Fibroblast of villous mesenchyme (primary cell): ENCODE measurements around the gene SLC25A26. TPM values are rescaled to one million over a fixed set of nuclear protein-coding genes. Genes with fewer than 3 reads are reported as not detected.

Experiments
- DNase-seq: peaks from one replicate; pipeline ENCODE4 v3.0.0-alpha.2; 2010; ENCODE audit warnings: low read depth
- H3K4me3 ChIP-seq: 2 replicates; pipeline ENCODE4 v1.5.1; 2011; ENCODE audit warnings: low read depth, mild to moderate bottlenecking, low read length
- CTCF ChIP-seq: IDR thresholded peaks from 2 replicates; pipeline ENCODE4 v1.5.1; 2012; ENCODE audit warnings: low read depth, mild to moderate bottlenecking, low read length; ENCODE audit not compliant: insufficient read depth
- total RNA-seq: library from RNA; depleted of rRNA; stranded (reverse); fragments of >200 nt; gene quantifications from 2 replicates; pipeline ENCODE4 v1.2.3, GENCODE V29; 2012

SLC25A26 gene
- total RNA-seq, 1 donor, result 18.1 TPM

DNA sequence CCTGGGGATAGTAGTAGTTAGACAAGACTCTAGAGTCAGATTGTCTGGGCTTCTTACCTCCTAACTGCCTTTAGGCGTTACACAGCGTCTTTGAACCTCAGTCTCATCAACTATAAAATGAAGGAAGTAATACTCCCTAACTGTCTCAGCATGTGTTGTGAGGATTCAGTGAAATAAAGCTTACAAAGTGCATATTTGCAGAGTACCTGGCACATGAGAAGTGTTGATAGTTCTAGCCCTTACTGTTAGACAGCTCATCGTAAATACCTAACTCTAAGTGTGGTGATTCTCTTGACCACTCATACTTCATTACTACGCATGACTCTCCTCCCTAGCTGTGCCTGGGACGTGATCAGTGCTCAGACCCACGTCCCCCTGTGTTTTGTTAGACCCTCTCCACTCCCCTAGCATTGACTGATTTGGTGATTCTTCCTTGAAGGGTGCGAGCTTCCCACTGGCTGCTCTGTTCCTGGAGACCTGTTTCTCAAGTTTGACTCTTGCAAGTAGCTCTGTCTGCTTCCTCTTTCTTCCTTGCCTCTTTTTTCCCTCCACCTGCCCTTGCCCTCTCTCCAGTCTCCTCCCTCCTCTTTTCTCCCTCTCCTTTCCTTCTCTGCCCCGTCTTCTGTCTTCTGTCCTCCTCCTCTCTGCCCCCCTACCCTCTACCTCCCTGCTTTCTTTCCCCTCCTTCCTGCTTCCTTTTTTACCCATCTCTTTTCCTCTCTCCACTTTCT is 124.2 kb downstream of the SLC25A26 start:
- TF ChIP-seq CTCF, result no peak
- no peak overlapping the region for H3K4me3 ChIP-seq
- DNase-seq, result no peak

GRCh38 chr3:66348704-66349103 is 127.9 kb downstream of the SLC25A26 start:
- DNase-seq, result no peak
- H3K4me3 ChIP-seq, result no peak overlapping the region
- no peak for TF ChIP-seq CTCF

- TF ChIP-seq CTCF, result no peak
- H3K4me3 ChIP-seq, result no peak overlapping the region
- DNase-seq, result no peak
Observed at GRCh38 chr3:66350601-66351000, 129.8 kb downstream of the SLC25A26 start.

- no peak overlapping the region for H3K4me3 ChIP-seq
- TF ChIP-seq CTCF, result no peak
- DNase-seq, result no peak
Observed at GRCh38 chr3:66353039-66353438, 132.2 kb downstream of the SLC25A26 start.

DNA sequence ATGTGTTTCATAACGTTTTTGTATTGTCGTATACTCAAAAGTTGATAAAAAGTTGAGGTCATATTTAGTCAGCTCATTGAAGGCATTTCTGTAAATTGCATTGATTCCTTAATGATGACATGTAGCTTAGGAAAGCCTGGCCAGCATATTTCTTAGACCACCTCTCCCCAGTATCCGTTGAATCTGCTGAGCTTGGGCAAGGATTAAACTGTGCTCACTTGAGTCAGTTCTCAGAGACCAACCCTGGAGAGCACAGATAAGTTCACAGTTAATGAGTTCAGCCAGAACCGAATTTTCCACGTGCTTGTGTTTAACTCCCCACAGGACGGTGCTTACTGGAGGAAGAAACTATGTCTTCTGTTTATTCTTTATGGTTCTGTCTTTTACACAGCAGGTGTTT is 132.7 kb downstream of the SLC25A26 start:
- TF ChIP-seq CTCF, result no peak
- peak; percentile 90 for DNase-seq
- H3K4me3 ChIP-seq, result no peak overlapping the region

DNA sequence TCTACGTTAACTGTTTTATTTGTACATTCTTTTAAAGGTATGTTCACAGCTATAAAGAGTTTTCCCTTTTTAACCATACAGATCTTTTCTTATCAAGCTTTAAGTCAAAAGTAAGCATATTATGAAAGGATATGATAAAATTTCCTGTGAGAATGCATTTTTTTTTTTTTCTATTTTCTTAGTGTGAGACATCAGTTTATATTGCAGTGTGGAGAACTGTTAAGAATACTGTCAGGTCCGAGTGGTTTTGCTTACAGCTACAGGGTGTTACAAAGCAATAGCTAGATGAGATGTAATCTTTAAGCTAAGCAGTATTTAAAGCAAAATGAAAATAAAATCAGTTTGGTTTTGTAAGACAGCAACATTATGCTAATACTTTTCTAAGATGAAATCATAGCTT is 133.2 kb downstream of the SLC25A26 start:
- H3K4me3 ChIP-seq, result no peak overlapping the region
- no peak for TF ChIP-seq CTCF
- DNase-seq, result no peak

- TF ChIP-seq CTCF, result no peak
- DNase-seq, result no peak
- no peak overlapping the region for H3K4me3 ChIP-seq
Observed at GRCh38 chr3:66355394-66355793, 134.6 kb downstream of the SLC25A26 start.
